Thoracic aorta (tissue), 2 donors: Measurements from ENCODE around the gene SMCR8. TPM values are rescaled to one million over a fixed set of nuclear protein-coding genes. Genes with fewer than 3 reads are reported as not detected.
A peak's percentile ranks its signal among the peaks of the same experiment; 100 is the strongest.

Experiments used
- ATAC-seq: fragments of 150-250 bp; one replicate; pipeline ENCODE4 v1.8.0; 2017; ENCODE audit warnings: low read depth; ENCODE audit not compliant: insufficient number of reproducible peaks, low FRiP score
- DNase-seq: peaks from one replicate; pipeline ENCODE4 v3.0.0-alpha.2; 2020; ENCODE audit warnings: low spot score
- H3K27ac ChIP-seq, 2 donors: fragments of 200-600 bp; sonication (generic); 1 replicate in 1 of 2; 2 replicates in 1 of 2; pipeline ENCODE4 v1.5.1; 2016; ENCODE audit warnings: mild to moderate bottlenecking in 2 of 2, moderate library complexity in 2 of 2
- H3K27me3 ChIP-seq: fragments of 200-600 bp; sonication (generic); replicated peaks from 2 replicates; pipeline ENCODE4 v1.6.0; 2016; ENCODE audit warnings: mild to moderate bottlenecking; ENCODE audit not compliant: insufficient read depth
- H3K36me3 ChIP-seq: fragments of 200-600 bp; sonication (generic); one replicate; pipeline ENCODE4 v1.5.1; 2016
- H3K4me1 ChIP-seq, 2 donors: fragments of 200-600 bp; sonication (generic); 1 replicate in 1 of 2; 2 replicates in 1 of 2; pipeline versions ENCODE4 v1.5.1 to v1.6.0; 2016; ENCODE audit warnings: low read depth in 2 of 2, mild to moderate bottlenecking in 1 of 2; ENCODE audit not compliant: control insufficient read depth in 1 of 2
- H3K4me3 ChIP-seq: fragments of 200-600 bp; sonication (generic); 2 replicates; pipeline ENCODE4 v1.5.1; 2016; ENCODE audit warnings: mild to moderate bottlenecking
- H3K9me3 ChIP-seq: fragments of 200-600 bp; sonication (generic); 2 replicates; pipeline ENCODE4 v1.5.1; 2016
- CTCF ChIP-seq: fragments of 200-600 bp; sonication (generic); IDR thresholded peaks from one replicate; pipeline ENCODE4 v1.5.1; 2019; ENCODE audit warnings: antibody characterized with exemption
- total RNA-seq, 2 donors: library from RNA; depleted of rRNA; stranded (reverse); fragments of >200 nt; gene quantifications; one replicate each; pipeline versions ENCODE4 v1.1.0 to v1.2.3, GENCODE V29; 2016

SMCR8 gene
- total RNA-seq, 2 donors from 2014 or later, result 12.6 to 21.5 TPM

GRCh38 chr17:18344021-18344420 lies 28.9 kb downstream of the SMCR8 start:
- Histone ChIP-seq H3K9me3 (no peaks in the 10 kb centered on the region), H3K36me3 (peaks cover 42% of the 10 kb centered on the region), H3K4me1 (no peaks in the 10 kb centered on the region), H3K27me3 (no peaks in the 10 kb centered on the region), H3K27ac (no peak overlapping the region), H3K4me3 (no peak overlapping the region)
- no peak for TF ChIP-seq CTCF
- DNase-seq (no peak), ATAC-seq (no peak)

GRCh38 chr17:18353541-18353940 lies 38.4 kb downstream of the SMCR8 start:
- Histone ChIP-seq H3K27me3 (no peaks in the 10 kb centered on the region), H3K9me3 (no peaks in the 10 kb centered on the region), H3K4me3 (no peak overlapping the region), H3K4me1 (peaks cover 0 to 8% of the 10 kb centered on the region in 2 donors), H3K27ac (no peak overlapping the region), H3K36me3 (peaks cover 10% of the 10 kb centered on the region)
- no peak for TF ChIP-seq CTCF
- no peak for DNase-seq
- no peak for ATAC-seq

GRCh38 chr17:18356624-18357023 lies 41.5 kb downstream of the SMCR8 start:
- Histone ChIP-seq H3K9me3 (no peaks in the 10 kb centered on the region), H3K4me3 (no peak overlapping the region), H3K27ac (no peak overlapping the region), H3K4me1 (peaks cover 0 to 8% of the 10 kb centered on the region in 2 donors), H3K36me3 (peaks cover 6% of the 10 kb centered on the region), H3K27me3 (no peaks in the 10 kb centered on the region)
- no peak for TF ChIP-seq CTCF
- ATAC-seq (no peak), DNase-seq (no peak)

- no peaks in the 10 kb centered on the region for H3K27me3 ChIP-seq
- DNase-seq (no peak), ATAC-seq (no peak)
- no peaks in the 10 kb centered on the region for H3K36me3 ChIP-seq
- H3K4me1 ChIP-seq, result peaks cover 5 to 21% of the 10 kb centered on the region in 2 donors
- H3K9me3 ChIP-seq, result no peaks in the 10 kb centered on the region
- H3K4me3 ChIP-seq, result no peak overlapping the region
- TF ChIP-seq CTCF, result no peak
- no peak overlapping the region for H3K27ac ChIP-seq
These were observed 45.4 kb downstream of the SMCR8 start for GRCh38 chr17:18360518-18360917.

- Histone ChIP-seq H3K27ac (peak overlapping the region; percentile 60 to 62), H3K4me1 (peaks cover 5 to 18% of the 10 kb centered on the region in 2 donors), H3K4me3 (peak overlapping the region; percentile 78), H3K36me3 (no peaks in the 10 kb centered on the region), H3K27me3 (no peaks in the 10 kb centered on the region), H3K9me3 (no peaks in the 10 kb centered on the region)
- no peak for TF ChIP-seq CTCF
- DNase-seq (no peak), ATAC-seq (no peak)
These were observed 47.0 kb downstream of the SMCR8 start for GRCh38 chr17:18361837-18362697.
